ENCODE measurements around the gene ZNF839.

Gene ZNF839

DNA sequence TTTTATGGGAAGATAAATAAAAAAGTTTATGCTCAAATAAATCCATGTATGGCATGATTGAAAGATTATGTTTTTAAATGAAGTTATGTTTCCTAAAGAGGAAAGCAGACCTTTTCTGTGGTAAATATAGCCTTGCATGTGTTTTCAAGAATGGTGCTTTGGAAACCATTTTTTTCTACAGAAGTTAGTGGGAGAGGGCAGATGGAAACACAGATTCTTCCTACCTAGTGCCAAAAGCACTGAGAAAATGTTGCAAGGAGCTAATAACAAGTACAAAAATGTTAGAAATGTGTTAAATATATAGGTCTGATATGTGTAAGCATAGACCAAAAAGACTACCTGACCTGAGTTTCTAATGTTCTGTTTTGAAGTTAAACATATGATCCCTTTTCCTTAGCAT lies 67.5 kb downstream of the ZNF839 start:
- DNase-seq (ENCODE audit: low read depth) = no peak

- no peak for DNase-seq (ENCODE audit: low read depth)
These were observed 69.7 kb downstream of the ZNF839 start for GRCh38 chr14:102389246-102389645.

DNA sequence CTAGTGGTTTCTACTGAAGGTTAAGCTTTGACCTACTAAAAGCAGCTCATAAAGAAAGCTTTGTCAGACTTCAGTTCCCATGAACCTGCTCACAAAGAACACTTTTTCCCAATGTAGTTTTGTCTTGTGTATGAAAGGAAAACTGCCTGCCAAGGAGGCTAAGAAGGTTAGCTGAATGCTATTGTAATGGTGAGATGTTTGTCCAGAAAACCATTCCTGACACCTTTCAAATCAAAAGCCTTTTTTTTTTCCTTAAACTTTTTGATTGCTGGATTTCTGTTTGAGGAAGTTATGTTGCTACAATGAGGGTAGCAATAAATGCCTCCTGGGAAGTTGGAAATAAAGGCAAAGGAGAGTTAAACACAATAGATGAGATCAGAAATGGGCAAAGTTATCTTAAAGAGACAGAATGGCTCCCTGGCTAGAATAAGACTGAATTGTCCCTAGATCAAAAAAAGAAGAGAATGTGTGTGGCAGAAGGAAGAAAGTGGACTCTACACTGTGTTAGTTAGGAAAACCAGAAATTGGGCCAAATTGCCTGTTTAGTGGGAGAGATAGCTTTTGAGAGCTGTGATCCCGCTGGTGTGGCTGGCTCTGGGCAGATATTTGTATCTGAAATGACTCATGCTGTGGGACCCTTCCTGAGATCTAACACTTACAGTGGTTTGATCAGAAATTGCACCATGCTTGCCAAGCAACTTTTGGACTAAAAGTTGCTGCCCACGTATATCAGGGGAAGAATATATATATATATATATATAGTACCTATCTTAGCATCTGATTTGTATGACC lies 70.7 kb downstream of the ZNF839 start:
- DNase-seq (ENCODE audit: low read depth) = no peak
